Measurements from ENCODE around the gene ANXA2R.

GRCh38 chr5:43040287-43041098 is at the start of gene ANXA2R:
- TF ChIP-seq RAD21 (conservative IDR thresholded peaks at IDR 0.05) (peak; percentile 41), CTCF (IDR thresholded peaks at IDR 0.05; ENCODE audit: poor library complexity, severe bottlenecking) (peak; percentile 73), TAF1 (IDR thresholded peaks at IDR 0.05; ENCODE audit: low read depth) (no peak)

Measured in neural cell (in vitro differentiated cells).